Hematopoietic multipotent progenitor cell treated with erythropoietin and hydrocortisone succinate and interleukin-3 and kit ligand, for 8 days (in vitro differentiated cells): ENCODE data around the gene EPX.

Experiments
- DNase-seq: peaks from one replicate; pipeline ENCODE4 v3.0.0-alpha.2; 2015

EPX gene

DNA sequence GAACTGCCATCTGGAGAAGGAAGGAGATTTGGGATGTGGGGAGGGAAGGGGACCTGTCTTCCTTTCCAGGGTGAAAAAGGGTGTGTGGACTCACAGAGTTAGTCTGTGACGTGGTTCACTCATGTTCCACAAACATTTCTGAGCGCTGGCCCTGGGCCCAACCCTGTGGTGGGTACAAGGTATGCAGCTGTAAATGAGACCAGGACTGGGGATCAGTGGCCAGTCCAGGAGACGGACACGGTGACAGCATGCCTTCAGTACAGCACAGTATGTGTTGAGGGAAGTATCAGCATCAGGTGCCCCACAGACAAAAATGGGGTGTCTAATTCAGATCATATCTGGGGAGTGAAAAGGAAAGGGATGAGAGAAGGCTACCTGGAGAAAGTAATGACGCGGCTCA is 5.5 kb upstream of the EPX start:
- DNase-seq: no peak

DNA sequence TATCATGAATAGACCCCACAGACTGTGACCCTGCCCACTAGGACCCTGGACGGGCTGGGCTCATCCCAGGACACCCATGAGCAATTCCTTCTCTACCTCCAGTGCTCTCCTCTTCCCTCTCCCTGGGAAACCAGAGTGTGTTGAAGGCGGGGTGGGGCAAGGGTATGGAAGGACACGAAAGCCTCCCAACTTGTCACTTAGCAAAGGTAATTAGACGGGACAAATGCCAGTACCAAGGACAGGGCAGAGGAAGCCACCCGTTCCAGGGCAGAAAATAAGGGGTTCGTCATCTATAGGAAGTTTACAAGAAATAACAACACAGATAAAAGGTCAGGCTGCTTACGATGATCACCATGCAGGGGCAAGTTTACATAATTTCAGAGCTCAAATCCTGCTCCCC is 4.9 kb upstream of the EPX start:
- DNase-seq: no peak

GRCh38 chr17:58189436-58190146 is 2.9 kb upstream of the EPX start:
- peak; percentile 74 for DNase-seq

- no peak for DNase-seq
Observed at GRCh38 chr17:58191241-58191896, 1.2 kb upstream of the EPX start.

GRCh38 chr17:58193641-58194255 is 1.2 kb downstream of the EPX start:
- no peak for DNase-seq

GRCh38 chr17:58195518-58196123 is 3.1 kb downstream of the EPX start:
- peak; percentile 47 for DNase-seq

GRCh38 chr17:58196610-58197009 is 4.1 kb downstream of the EPX start:
- DNase-seq: no peak

DNA sequence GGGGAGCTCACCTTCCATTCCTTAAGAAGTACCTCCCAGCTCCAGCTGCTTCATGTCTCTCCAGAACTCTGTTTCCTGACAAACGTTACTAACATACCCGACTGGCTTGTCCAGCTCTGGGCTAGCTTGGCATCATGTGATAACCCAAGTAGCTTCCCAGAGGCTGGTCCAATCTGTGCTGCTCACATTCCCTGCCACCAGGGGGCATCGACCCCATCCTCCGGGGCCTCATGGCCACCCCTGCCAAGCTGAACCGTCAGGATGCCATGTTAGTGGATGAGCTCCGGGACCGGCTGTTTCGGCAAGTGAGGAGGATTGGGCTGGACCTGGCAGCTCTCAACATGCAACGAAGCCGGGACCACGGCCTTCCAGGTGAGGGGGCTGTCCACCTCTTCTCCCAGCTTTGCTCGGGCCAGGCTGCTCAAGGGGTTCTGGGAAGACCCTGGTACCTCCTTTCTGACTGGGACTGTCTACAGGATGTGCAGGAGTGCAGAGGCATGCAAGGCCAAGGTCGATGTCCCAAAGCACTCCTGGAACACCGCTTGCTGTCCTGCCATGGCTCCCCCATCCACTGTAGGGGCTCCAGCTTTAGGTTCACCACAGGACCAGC is 7.6 kb downstream of the EPX start:
- DNase-seq: peak; percentile 70

DNA sequence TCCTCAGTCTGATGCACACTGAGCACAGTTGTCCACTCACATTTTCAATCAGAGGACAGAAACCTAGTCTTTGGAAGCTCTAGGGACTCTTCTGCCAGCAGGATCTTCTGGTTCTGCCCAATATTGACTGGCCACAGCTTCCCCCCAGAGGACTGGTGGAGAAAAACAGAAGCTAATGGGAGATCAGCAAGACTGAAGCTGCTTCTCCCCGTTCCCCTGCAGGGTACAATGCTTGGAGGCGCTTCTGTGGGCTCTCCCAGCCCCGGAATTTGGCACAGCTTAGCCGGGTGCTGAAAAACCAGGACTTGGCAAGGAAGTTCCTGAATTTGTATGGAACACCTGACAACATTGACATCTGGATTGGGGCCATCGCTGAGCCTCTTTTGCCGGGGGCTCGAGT is 10.3 kb downstream of the EPX start:
- no peak for DNase-seq

DNA sequence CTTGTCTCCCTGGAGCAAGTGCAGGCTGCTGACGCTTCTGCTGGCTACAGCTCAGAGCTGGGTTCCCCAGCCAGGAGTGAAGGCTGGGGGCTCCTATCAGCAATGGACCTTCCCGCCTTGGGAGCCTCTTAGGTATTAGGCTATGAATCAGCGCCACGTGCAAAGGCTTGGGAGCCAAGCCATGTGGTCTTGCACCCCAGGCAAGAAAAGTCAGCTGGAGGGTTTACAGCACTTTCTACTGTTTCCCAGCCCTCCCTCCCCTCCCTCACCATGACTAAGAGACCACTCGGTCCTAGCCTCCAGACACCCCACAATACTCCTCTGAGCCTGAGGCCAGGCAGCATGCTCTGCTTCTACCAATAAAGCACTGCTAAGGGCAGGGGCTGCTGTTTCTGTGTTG is 12.3 kb downstream of the EPX start:
- no peak for DNase-seq

DNA sequence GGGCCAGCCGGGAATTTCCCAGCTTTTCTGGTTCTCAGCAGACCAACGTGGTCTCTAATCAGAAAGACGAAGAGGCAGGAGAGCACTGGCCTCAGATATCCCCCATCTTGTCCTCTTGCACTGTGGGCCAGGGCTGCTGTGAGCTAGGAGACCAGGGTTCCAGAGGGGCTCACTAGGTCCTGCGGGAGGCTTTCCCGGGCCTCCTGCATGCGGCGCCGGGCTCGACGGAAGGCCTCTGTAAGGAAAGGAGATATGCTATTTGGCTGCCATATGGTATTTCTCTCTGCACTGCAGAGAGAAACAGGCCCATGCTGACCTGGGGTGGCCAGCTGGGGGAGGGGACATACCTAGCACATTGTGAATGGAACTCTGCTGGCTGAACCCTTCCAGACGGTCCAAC is 13.4 kb downstream of the EPX start:
- DNase-seq: no peak

- DNase-seq: no peak
Observed at GRCh38 chr17:58207451-58207850, 14.9 kb downstream of the EPX start.

DNA sequence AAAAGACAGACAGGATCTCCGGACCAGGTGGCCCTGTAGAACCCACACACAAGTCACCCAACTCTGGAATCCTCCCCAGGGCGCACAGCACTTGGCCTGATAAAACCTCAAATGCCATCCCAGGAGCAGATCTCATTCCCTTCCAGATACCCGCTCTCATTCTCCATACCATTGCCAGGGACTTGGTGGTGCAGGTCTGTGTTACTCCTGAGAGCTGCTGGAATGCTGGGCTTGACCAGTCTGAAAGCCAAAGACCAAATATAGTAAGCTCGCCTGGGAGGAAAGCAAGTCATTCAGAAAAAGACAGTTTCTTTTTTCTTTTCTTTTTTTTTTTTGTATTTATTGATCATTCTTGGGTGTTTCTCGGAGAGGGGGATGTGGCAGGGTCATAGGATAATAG is 15.8 kb downstream of the EPX start:
- DNase-seq: no peak

- no peak for DNase-seq
Observed at GRCh38 chr17:58210922-58211321, 18.4 kb downstream of the EPX start.

DNA sequence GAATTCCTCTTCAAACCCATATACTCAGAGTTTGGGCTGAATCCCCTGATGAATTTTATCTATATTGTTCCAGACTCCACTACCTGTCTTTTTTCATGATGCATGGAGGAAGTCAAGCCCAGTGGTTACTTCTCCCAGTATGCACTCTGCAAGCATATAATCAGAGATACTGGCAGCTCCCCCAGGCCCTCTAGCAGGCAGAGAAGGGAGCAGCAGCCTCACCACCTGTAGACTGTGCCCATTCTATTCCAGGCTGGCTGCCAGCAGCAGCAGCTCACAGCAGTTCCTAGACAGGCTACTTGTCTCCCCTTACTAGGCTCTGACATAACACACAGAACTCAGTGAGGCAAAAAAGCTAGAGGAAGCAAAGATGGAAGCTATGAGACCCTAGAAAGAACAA is 23.2 kb downstream of the EPX start:
- peak; percentile 75 for DNase-seq

- peak; percentile 83 for DNase-seq
Observed at GRCh38 chr17:58217766-58218165, 25.2 kb downstream of the EPX start.

DNA sequence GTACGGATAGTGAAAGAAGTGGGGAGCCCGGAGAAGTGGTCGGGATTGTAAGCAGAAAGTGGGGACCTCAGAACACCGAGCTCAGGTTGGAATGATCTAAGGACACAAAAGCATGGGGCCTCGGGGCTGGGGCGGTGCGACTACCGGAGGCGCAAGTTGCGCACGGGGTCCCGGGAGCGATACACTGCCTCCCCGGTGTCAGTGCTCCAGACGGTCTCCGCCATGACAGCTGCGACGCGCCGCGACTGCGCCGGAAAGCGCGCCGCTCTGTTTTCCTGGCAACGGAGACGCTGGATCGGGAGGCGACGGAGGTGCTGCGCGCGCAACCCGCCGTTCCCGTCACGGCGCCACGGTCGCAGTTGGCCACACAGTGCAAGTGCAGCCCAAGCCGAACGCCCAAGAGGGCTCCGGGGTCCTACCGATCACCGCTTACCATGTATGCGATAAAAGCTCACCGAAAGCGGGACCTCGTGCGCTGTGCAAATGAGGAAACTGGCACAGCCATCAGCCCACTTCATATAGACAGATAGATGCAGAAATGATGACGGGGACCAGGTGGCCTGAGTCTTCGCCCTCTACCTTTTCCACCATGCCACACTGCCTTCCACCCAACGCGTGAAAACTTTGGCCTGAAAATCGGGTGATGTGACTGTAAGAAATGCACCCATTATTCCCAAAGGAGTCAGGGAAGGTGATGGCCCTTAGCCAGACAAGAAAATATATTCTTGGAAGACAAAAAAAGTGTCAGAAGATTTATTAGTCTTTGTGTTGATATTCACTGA is 26.7 kb downstream of the EPX start, which contains the start of gene MKS1:
TSS of gene MKS1 (minus strand) at position 249 of the 782 bp plus-strand sequence. CDS start at position 224, 25 bp downstream.
- DNase-seq: peak; percentile 93

GRCh38 chr17:58219789-58220183 is 27.3 kb downstream of the EPX start:
- no peak for DNase-seq

GRCh38 chr17:58224315-58224714 is 31.8 kb downstream of the EPX start:
- no peak for DNase-seq

- no peak for DNase-seq
Observed at GRCh38 chr17:58227733-58228132, 35.2 kb downstream of the EPX start.

- DNase-seq: no peak
Observed at GRCh38 chr17:58228679-58229078, 36.2 kb downstream of the EPX start.

GRCh38 chr17:58229384-58229783 is 36.9 kb downstream of the EPX start:
- no peak for DNase-seq

- DNase-seq: no peak
Observed at GRCh38 chr17:58229881-58230280, 37.4 kb downstream of the EPX start.
